MG63 (cell line): Measurements from ENCODE around the gene SGCD. TPM values are rescaled to one million over a fixed set of nuclear protein-coding genes. Genes with fewer than 3 reads are reported as not detected.

Experiments used
- DNase-seq: peaks from one replicate; pipeline ENCODE4 v3.0.0-alpha.2; 2020
- H3K27me3 ChIP-seq: fragments of 250-450 bp; sonication (Bioruptor Pico); 2 replicates; pipeline ENCODE4 v1.5.1; 2020; ENCODE audit warnings: mild to moderate bottlenecking, moderate library complexity
- H3K36me3 ChIP-seq: fragments of 250-450 bp; sonication (Bioruptor Pico); 2 replicates; pipeline ENCODE4 v1.5.1; 2020; ENCODE audit warnings: mild to moderate bottlenecking, moderate library complexity
- H3K4me3 ChIP-seq: fragments of 250-450 bp; sonication (Bioruptor Pico); 2 replicates; pipeline ENCODE4 v1.5.1; 2020; ENCODE audit warnings: mild to moderate bottlenecking, moderate library complexity
- H3K9me3 ChIP-seq: fragments of 250-450 bp; sonication (Bioruptor Pico); 2 replicates; pipeline ENCODE4 v1.5.1; 2020; ENCODE audit warnings: mild to moderate bottlenecking, moderate library complexity
- total RNA-seq: library from RNA; depleted of rRNA; stranded (reverse); fragments of >200 nt; shearing (Covaris generic); gene quantifications from 2 replicates; pipeline ENCODE4 v1.2.3, GENCODE V29; 2014; ENCODE audit warnings: low replicate concordance

The SGCD gene
- total RNA-seq, 1 experiment from 2014 or later: 0.49 TPM

GRCh38 chr5:156350256-156350655 lies 23.3 kb downstream of the SGCD start:
- Histone ChIP-seq H3K36me3 (no peaks in the 10 kb centered on the region), H3K27me3 (no peaks in the 10 kb centered on the region), H3K9me3 (no peaks in the 10 kb centered on the region), H3K4me3 (no peak overlapping the region)
- no peak for DNase-seq

GRCh38 chr5:156351423-156351822 lies 24.5 kb downstream of the SGCD start:
- no peak for DNase-seq
- H3K36me3 ChIP-seq: no peaks in the 10 kb centered on the region
- no peak overlapping the region for H3K4me3 ChIP-seq
- H3K9me3 ChIP-seq: no peaks in the 10 kb centered on the region
- H3K27me3 ChIP-seq: no peaks in the 10 kb centered on the region

- no peaks in the 10 kb centered on the region for H3K27me3 ChIP-seq
- no peak for DNase-seq
- H3K9me3 ChIP-seq: no peaks in the 10 kb centered on the region
- H3K4me3 ChIP-seq: no peak overlapping the region
- H3K36me3 ChIP-seq: no peaks in the 10 kb centered on the region
These were observed 27.6 kb downstream of the SGCD start for GRCh38 chr5:156354571-156354970.

- H3K27me3 ChIP-seq: no peaks in the 10 kb centered on the region
- no peaks in the 10 kb centered on the region for H3K36me3 ChIP-seq
- no peak overlapping the region for H3K4me3 ChIP-seq
- DNase-seq: no peak
- no peaks in the 10 kb centered on the region for H3K9me3 ChIP-seq
These were observed 29.3 kb downstream of the SGCD start for GRCh38 chr5:156356238-156356637.

- no peaks in the 10 kb centered on the region for H3K36me3 ChIP-seq
- no peak overlapping the region for H3K4me3 ChIP-seq
- H3K9me3 ChIP-seq: no peaks in the 10 kb centered on the region
- DNase-seq: no peak
- no peaks in the 10 kb centered on the region for H3K27me3 ChIP-seq
These were observed 32.5 kb downstream of the SGCD start for GRCh38 chr5:156359476-156359875.

GRCh38 chr5:156361436-156362109 lies 34.6 kb downstream of the SGCD start:
- Histone ChIP-seq H3K27me3 (no peaks in the 10 kb centered on the region), H3K36me3 (no peaks in the 10 kb centered on the region), H3K4me3 (no peak overlapping the region), H3K9me3 (no peaks in the 10 kb centered on the region)
- DNase-seq: no peak

- DNase-seq: no peak
- H3K9me3 ChIP-seq: no peaks in the 10 kb centered on the region
- no peaks in the 10 kb centered on the region for H3K36me3 ChIP-seq
- H3K4me3 ChIP-seq: no peak overlapping the region
- no peaks in the 10 kb centered on the region for H3K27me3 ChIP-seq
These were observed 36.9 kb downstream of the SGCD start for GRCh38 chr5:156363861-156364260.

- H3K36me3 ChIP-seq: no peaks in the 10 kb centered on the region
- no peak overlapping the region for H3K4me3 ChIP-seq
- DNase-seq: no peak
- H3K9me3 ChIP-seq: no peaks in the 10 kb centered on the region
- H3K27me3 ChIP-seq: no peaks in the 10 kb centered on the region
These were observed 39.6 kb downstream of the SGCD start for GRCh38 chr5:156366521-156366920.

GRCh38 chr5:156367597-156367996 lies 40.6 kb downstream of the SGCD start:
- Histone ChIP-seq H3K9me3 (no peaks in the 10 kb centered on the region), H3K4me3 (no peak overlapping the region), H3K27me3 (no peaks in the 10 kb centered on the region), H3K36me3 (no peaks in the 10 kb centered on the region)
- peak; percentile 53 for DNase-seq

GRCh38 chr5:156375895-156376495 lies 49.0 kb downstream of the SGCD start:
- no peak for DNase-seq
- Histone ChIP-seq H3K9me3 (no peaks in the 10 kb centered on the region), H3K36me3 (no peaks in the 10 kb centered on the region)

GRCh38 chr5:156376751-156377150 lies 49.8 kb downstream of the SGCD start:
- no peaks in the 10 kb centered on the region for H3K27me3 ChIP-seq
- H3K36me3 ChIP-seq: no peaks in the 10 kb centered on the region
- no peak overlapping the region for H3K4me3 ChIP-seq
- H3K9me3 ChIP-seq: no peaks in the 10 kb centered on the region
- DNase-seq: no peak

More at GRCh38 chr5:156375895-156376495, 49.0 kb downstream of the SGCD start:
- no peaks in the 10 kb centered on the region for H3K27me3 ChIP-seq
- no peak overlapping the region for H3K4me3 ChIP-seq

- no peak for DNase-seq
- Histone ChIP-seq H3K36me3 (no peaks in the 10 kb centered on the region), H3K4me3 (no peak overlapping the region), H3K9me3 (no peaks in the 10 kb centered on the region), H3K27me3 (no peaks in the 10 kb centered on the region)
These were observed 51.2 kb downstream of the SGCD start for GRCh38 chr5:156378159-156378558.

GRCh38 chr5:156379206-156379605 lies 52.2 kb downstream of the SGCD start:
- no peaks in the 10 kb centered on the region for H3K36me3 ChIP-seq
- no peak overlapping the region for H3K4me3 ChIP-seq
- DNase-seq: no peak
- H3K9me3 ChIP-seq: no peaks in the 10 kb centered on the region
- no peaks in the 10 kb centered on the region for H3K27me3 ChIP-seq

GRCh38 chr5:156380848-156381247 lies 53.9 kb downstream of the SGCD start:
- no peaks in the 10 kb centered on the region for H3K36me3 ChIP-seq
- no peaks in the 10 kb centered on the region for H3K9me3 ChIP-seq
- no peak overlapping the region for H3K4me3 ChIP-seq
- no peak for DNase-seq
- no peaks in the 10 kb centered on the region for H3K27me3 ChIP-seq

GRCh38 chr5:156383510-156384265 lies 56.7 kb downstream of the SGCD start:
- peak; percentile 24 for DNase-seq
- H3K4me3 ChIP-seq: no peak overlapping the region
- no peaks in the 10 kb centered on the region for H3K27me3 ChIP-seq
- H3K9me3 ChIP-seq: no peaks in the 10 kb centered on the region
- H3K36me3 ChIP-seq: no peaks in the 10 kb centered on the region

GRCh38 chr5:156385416-156385815 lies 58.5 kb downstream of the SGCD start:
- no peaks in the 10 kb centered on the region for H3K36me3 ChIP-seq
- no peaks in the 10 kb centered on the region for H3K9me3 ChIP-seq
- DNase-seq: no peak
- no peaks in the 10 kb centered on the region for H3K27me3 ChIP-seq
- no peak overlapping the region for H3K4me3 ChIP-seq

- no peak for DNase-seq
- Histone ChIP-seq H3K4me3 (no peak overlapping the region), H3K36me3 (no peaks in the 10 kb centered on the region), H3K27me3 (no peaks in the 10 kb centered on the region), H3K9me3 (no peaks in the 10 kb centered on the region)
These were observed 60.0 kb downstream of the SGCD start for GRCh38 chr5:156386976-156387375.

- Histone ChIP-seq H3K9me3 (no peaks in the 10 kb centered on the region), H3K4me3 (no peak overlapping the region), H3K36me3 (no peaks in the 10 kb centered on the region), H3K27me3 (no peaks in the 10 kb centered on the region)
- no peak for DNase-seq
These were observed 60.4 kb downstream of the SGCD start for GRCh38 chr5:156387391-156387790.
